WTC11 (cell line): ENCODE data around the gene CTRL.

Experiments
- E2F5 ChIP-seq: sonication (generic); formaldehyde crosslinking; IDR thresholded peaks from 2 replicates; pipeline ENCODE4 v1.8.1; 2022; ENCODE audit warnings: mild to moderate bottlenecking, moderate library complexity, missing genetic modification reagents
- ESRRA ChIP-seq: sonication (generic); formaldehyde crosslinking; IDR thresholded peaks from 2 replicates; pipeline ENCODE4 v1.8.1; 2022; ENCODE audit warnings: mild to moderate bottlenecking, missing genetic modification reagents, borderline replicate concordance
- GABPB1 ChIP-seq: sonication (generic); formaldehyde crosslinking; IDR thresholded peaks from 2 replicates; pipeline ENCODE4 v1.8.1; 2023; ENCODE audit warnings: mild to moderate bottlenecking, missing genetic modification reagents
- JUN ChIP-seq: sonication (generic); formaldehyde crosslinking; IDR thresholded peaks from 2 replicates; pipeline ENCODE4 v1.8.0; 2023; ENCODE audit warnings: mild to moderate bottlenecking, missing genetic modification reagents
- KAT7 ChIP-seq: sonication (generic); formaldehyde crosslinking; IDR thresholded peaks from 2 replicates; pipeline ENCODE4 v1.8.1; 2023; ENCODE audit warnings: missing genetic modification reagents, mild to moderate bottlenecking, borderline replicate concordance
- MAX ChIP-seq: sonication (generic); formaldehyde crosslinking; IDR thresholded peaks from 2 replicates; pipeline ENCODE4 v1.8.0; 2022; ENCODE audit warnings: mild to moderate bottlenecking, missing genetic modification reagents
- SMAD3 ChIP-seq: sonication (generic); formaldehyde crosslinking; IDR thresholded peaks from 2 replicates; pipeline ENCODE4 v1.8.0; 2022; ENCODE audit warnings: missing genetic modification reagents, mild to moderate bottlenecking, borderline replicate concordance
- TEAD4 ChIP-seq: sonication (generic); formaldehyde crosslinking; IDR thresholded peaks from 2 replicates; pipeline ENCODE4 v1.8.0; 2022; ENCODE audit warnings: mild to moderate bottlenecking, missing genetic modification reagents
- USF1 ChIP-seq: sonication (generic); formaldehyde crosslinking; IDR thresholded peaks from 2 replicates; pipeline ENCODE4 v1.8.0; 2022; ENCODE audit warnings: mild to moderate bottlenecking, missing genetic modification reagents
- ZNF121 ChIP-seq: sonication (generic); formaldehyde crosslinking; IDR thresholded peaks from 2 replicates; pipeline ENCODE4 v1.8.0; 2023; ENCODE audit warnings: missing genetic modification reagents
- TF ChIP-seq, protein P1 (sequence below): fragments of 200-600 bp; IDR thresholded peaks from 2 replicates; pipeline ENCODE4 v1.8.0; 2022; ENCODE audit warnings: antibody characterized with exemption
- TF ChIP-seq, protein P2 (sequence below): sonication (generic); formaldehyde crosslinking; IDR thresholded peaks from 2 replicates; pipeline ENCODE4 v1.8.0; 2022; ENCODE audit warnings: mild to moderate bottlenecking, missing genetic modification reagents
- TF ChIP-seq, protein P3 (sequence below): sonication (generic); formaldehyde crosslinking; IDR thresholded peaks from 2 replicates; pipeline ENCODE4 v1.8.1; 2023; ENCODE audit warnings: mild to moderate bottlenecking, missing genetic modification reagents

DNA sequence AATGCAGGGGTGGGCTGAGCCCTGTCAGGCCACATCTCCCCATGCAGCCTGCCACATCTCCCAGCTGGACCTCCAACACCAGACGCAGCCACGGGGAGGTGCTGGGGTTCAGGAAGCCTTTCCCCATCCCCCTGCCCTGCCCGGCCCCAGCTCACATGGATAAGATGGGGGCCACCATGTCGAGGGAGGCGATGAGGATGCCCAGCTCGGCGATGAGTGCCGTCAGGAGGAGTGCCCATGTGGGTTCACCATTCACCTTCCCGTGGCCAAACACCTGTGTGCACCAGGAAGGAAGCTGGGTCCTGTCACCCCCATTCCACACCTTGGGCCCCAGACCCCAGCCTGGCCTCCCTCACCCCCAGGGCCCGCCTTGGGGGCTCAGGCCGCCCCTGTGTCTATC is 18.0 kb upstream of the CTRL start:
- TF ChIP-seq, protein P1, sequence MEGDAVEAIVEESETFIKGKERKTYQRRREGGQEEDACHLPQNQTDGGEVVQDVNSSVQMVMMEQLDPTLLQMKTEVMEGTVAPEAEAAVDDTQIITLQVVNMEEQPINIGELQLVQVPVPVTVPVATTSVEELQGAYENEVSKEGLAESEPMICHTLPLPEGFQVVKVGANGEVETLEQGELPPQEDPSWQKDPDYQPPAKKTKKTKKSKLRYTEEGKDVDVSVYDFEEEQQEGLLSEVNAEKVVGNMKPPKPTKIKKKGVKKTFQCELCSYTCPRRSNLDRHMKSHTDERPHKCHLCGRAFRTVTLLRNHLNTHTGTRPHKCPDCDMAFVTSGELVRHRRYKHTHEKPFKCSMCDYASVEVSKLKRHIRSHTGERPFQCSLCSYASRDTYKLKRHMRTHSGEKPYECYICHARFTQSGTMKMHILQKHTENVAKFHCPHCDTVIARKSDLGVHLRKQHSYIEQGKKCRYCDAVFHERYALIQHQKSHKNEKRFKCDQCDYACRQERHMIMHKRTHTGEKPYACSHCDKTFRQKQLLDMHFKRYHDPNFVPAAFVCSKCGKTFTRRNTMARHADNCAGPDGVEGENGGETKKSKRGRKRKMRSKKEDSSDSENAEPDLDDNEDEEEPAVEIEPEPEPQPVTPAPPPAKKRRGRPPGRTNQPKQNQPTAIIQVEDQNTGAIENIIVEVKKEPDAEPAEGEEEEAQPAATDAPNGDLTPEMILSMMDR, result no peak
- TF ChIP-seq SMAD3 (CRISPR knock-in tag) (no peak), E2F5 (no peak), JUN (CRISPR knock-in tag) (no peak), MAX (CRISPR knock-in tag) (no peak), KAT7 (CRISPR knock-in tag) (no peak), ZNF121 (CRISPR knock-in tag) (no peak), TEAD4 (CRISPR knock-in tag) (no peak), ESRRA (CRISPR knock-in tag) (no peak), GABPB1 (no peak), USF1 (CRISPR knock-in tag) (no peak)
- TF ChIP-seq, protein P2, sequence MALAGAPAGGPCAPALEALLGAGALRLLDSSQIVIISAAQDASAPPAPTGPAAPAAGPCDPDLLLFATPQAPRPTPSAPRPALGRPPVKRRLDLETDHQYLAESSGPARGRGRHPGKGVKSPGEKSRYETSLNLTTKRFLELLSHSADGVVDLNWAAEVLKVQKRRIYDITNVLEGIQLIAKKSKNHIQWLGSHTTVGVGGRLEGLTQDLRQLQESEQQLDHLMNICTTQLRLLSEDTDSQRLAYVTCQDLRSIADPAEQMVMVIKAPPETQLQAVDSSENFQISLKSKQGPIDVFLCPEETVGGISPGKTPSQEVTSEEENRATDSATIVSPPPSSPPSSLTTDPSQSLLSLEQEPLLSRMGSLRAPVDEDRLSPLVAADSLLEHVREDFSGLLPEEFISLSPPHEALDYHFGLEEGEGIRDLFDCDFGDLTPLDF (CRISPR knock-in tag), result no peak
- TF ChIP-seq, protein P3, sequence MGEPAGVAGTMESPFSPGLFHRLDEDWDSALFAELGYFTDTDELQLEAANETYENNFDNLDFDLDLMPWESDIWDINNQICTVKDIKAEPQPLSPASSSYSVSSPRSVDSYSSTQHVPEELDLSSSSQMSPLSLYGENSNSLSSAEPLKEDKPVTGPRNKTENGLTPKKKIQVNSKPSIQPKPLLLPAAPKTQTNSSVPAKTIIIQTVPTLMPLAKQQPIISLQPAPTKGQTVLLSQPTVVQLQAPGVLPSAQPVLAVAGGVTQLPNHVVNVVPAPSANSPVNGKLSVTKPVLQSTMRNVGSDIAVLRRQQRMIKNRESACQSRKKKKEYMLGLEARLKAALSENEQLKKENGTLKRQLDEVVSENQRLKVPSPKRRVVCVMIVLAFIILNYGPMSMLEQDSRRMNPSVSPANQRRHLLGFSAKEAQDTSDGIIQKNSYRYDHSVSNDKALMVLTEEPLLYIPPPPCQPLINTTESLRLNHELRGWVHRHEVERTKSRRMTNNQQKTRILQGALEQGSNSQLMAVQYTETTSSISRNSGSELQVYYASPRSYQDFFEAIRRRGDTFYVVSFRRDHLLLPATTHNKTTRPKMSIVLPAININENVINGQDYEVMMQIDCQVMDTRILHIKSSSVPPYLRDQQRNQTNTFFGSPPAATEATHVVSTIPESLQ (CRISPR knock-in tag), result no peak
